ENCODE data around the gene SWT1. TPM values are rescaled to one million over a fixed set of nuclear protein-coding genes. Genes with fewer than 3 reads are reported as not detected.

Gene SWT1
- total and polyA plus RNA-seq, 2 of the 4 experiments (the other 2 are of a cell fraction), result 0.82 to 2.7 TPM

GRCh38 chr1:185309566-185309965, 152.6 kb downstream of the SWT1 start:
- Histone ChIP-seq H3K4me2 (ENCODE audit: low read depth, low read length) (no peak overlapping the region), H3K18ac (ENCODE audit: low read depth, low read length) (peak overlapping the region; percentile 18; the same call in 1 of the 2 replicates), H4K91ac (ENCODE audit: insufficient read depth, low read depth, low read length) (no peak overlapping the region), H3K9me1 (ENCODE audit: insufficient read depth, low read length) (no peaks in the 10 kb centered on the region), H3K9ac (ENCODE audit: low read depth, low read length) (no peak overlapping the region), H3K36me3 (ENCODE audit: control insufficient read depth, insufficient read depth, low read length) (peaks cover 24% of the 10 kb centered on the region), H3K56ac (ENCODE audit: extremely low read depth, insufficient read depth, low read length) (no peak overlapping the region), H2BK20ac (ENCODE audit: low read depth, low read length) (no peak overlapping the region), H3K27ac (ENCODE audit: insufficient read depth, low read length) (no peak overlapping the region), H2AFZ (replicated peaks; ENCODE audit: low read length, poor library complexity) (no peak overlapping the region), H3K27me3 (ENCODE audit: control insufficient read depth, insufficient read depth, low read length) (no peaks in the 10 kb centered on the region), H4K20me1 (ENCODE audit: insufficient read depth, low read length) (peaks cover 20% of the 10 kb centered on the region), H3K9me3 (ENCODE audit: control insufficient read depth, insufficient read depth, low read length) (no peaks in the 10 kb centered on the region), H4K8ac (ENCODE audit: low read depth in 2 of 2, low read length in 2 of 2) (no peak overlapping the region), H3K14ac (replicated peaks; ENCODE audit: low read depth, low read length) (no peak overlapping the region), H3K23ac (ENCODE audit: low read depth, low read length) (no peak overlapping the region), H2BK120ac (ENCODE audit: low read depth, low read length) (no peak overlapping the region), H2BK15ac (ENCODE audit: low read depth, low read length) (no peak overlapping the region), H4K5ac (ENCODE audit: low read depth, low read length) (no peak overlapping the region), H3K4me1 (ENCODE audit: control insufficient read depth, insufficient read depth, low read length) (peaks cover 4% of the 10 kb centered on the region), H2AK9ac (replicated peaks; ENCODE audit: low read depth, low read length, poor library complexity) (no peak overlapping the region), H3K4me3 (ENCODE audit: insufficient read depth, low read depth, low read length) (no peak overlapping the region), H2AK5ac (ENCODE audit: low read depth, low read length) (no peak overlapping the region), H3K4ac (ENCODE audit: low read depth, low read length) (no peak overlapping the region), H3K79me1 (ENCODE audit: low read depth in 1 of 2, low read length in 2 of 2) (peaks cover 11 to 29% of the 10 kb centered on the region in 2 experiments), H2BK5ac (ENCODE audit: low read depth, low read length, poor library complexity, severe bottlenecking) (no peak overlapping the region)
- DNase-seq (no peak), ATAC-seq (ENCODE audit: low read depth) (no peak)
- dilution Hi-C loops (cut with HindIII; ENCODE audit: low sequenced_read_pairs, unreplicated experiment), result no loop called here
- in situ Hi-C loops (cut with MboI; ENCODE audit: low sequenced_read_pairs), result loop anchor here (10.0 kb wide), 1 partner anchor 355 kb away; no protein-coding TSS in a partner anchor
- CTCF ChIA-PET, result interaction anchor here (1.0 to 1.1 kb wide), 2 partner anchors 287 to 361 kb away, joined by 3 read pairs; no protein-coding TSS in a partner anchor
- BruUV-seq (replicated peaks), result no TSS peak
- TF ChIP-seq RAD21 (IDR thresholded peaks at IDR 0.05; ENCODE audit: low read length) (no peak), MXI1 (IDR thresholded peaks at IDR 0.05; ENCODE audit: borderline replicate concordance, low read depth, low read length) (no peak), POLR2A (IDR thresholded peaks at IDR 0.05; ENCODE audit: low read depth, low read length) (no peak), FOS (IDR thresholded peaks at IDR 0.05; ENCODE audit: low read depth, low read length) (no peak)
- POLR2A ChIA-PET (ENCODE audit: unreplicated experiment), result no interaction called here
- no CpG with 5 or more reads among the region's 2 CpGs for WGBS, 2 experiments (ENCODE audit: extremely low coverage in 2 of 2, insufficient read length in 1 of 2)
- intact Hi-C loops (cut with micrococcal nuclease), result no loop called here

Measured in IMR-90 (cell line).